Fibroblast of mammary gland (primary cell): ENCODE data around the gene TMEM147.

Experiments used
- DNase-seq: peaks from one replicate; pipeline ENCODE4 v3.0.0-alpha.2; 2010; ENCODE audit warnings: low read depth
- H3K4me3 ChIP-seq: 2 replicates; pipeline ENCODE4 v1.5.1; 2011; ENCODE audit warnings: low read depth, mild to moderate bottlenecking, low read length, moderate library complexity; ENCODE audit not compliant: control insufficient read depth
- CTCF ChIP-seq: conservative IDR thresholded peaks from 2 replicates; pipeline ENCODE4 v1.5.1; 2011; ENCODE audit warnings: low read depth, low read length, inconsistent platforms; ENCODE audit not compliant: control insufficient read depth, insufficient read depth

Gene TMEM147

GRCh38 chr19:35545001-35545854 is at the start of gene TMEM147:
TSS of gene TMEM147 (plus strand) at chr19:35545626. CDS start at chr19:35545740, 114 bp downstream.
- TF ChIP-seq CTCF: no peak
- peak within 1 kb of the TSS; percentile 87 for H3K4me3 ChIP-seq
- peak; percentile 81 for DNase-seq

- no peak overlapping the region for H3K4me3 ChIP-seq
- TF ChIP-seq CTCF: no peak
- no peak for DNase-seq
These were observed 48.0 kb upstream of the TMEM147 start for GRCh38 chr19:35497406-35497805.

- TF ChIP-seq CTCF: no peak
- no peak overlapping the region for H3K4me3 ChIP-seq
- DNase-seq: no peak
These were observed 47.2 kb upstream of the TMEM147 start for GRCh38 chr19:35498220-35498619.

- no peak for DNase-seq
- no peak overlapping the region for H3K4me3 ChIP-seq
- no peak for TF ChIP-seq CTCF
These were observed 46.4 kb upstream of the TMEM147 start for GRCh38 chr19:35498984-35499527.

GRCh38 chr19:35500611-35501010 is 44.8 kb upstream of the TMEM147 start:
- no peak for DNase-seq
- H3K4me3 ChIP-seq: no peak overlapping the region
- no peak for TF ChIP-seq CTCF

- H3K4me3 ChIP-seq: no peak overlapping the region
- no peak for TF ChIP-seq CTCF
- peak; percentile 51 for DNase-seq
These were observed 43.7 kb upstream of the TMEM147 start for GRCh38 chr19:35501684-35502083.
